ENCODE data around the gene PGP. TPM values are rescaled to one million over a fixed set of nuclear protein-coding genes. Genes with fewer than 3 reads are reported as not detected.

Gene PGP
- total RNA-seq, 1 experiment from 2014 or later = 38.3 TPM

- TF ChIP-seq CTCF (conservative IDR thresholded peaks at IDR 0.05) = no peak
These were observed 43.1 kb upstream of the PGP start for GRCh38 chr16:2257726-2258125.

More at GRCh38 chr16:2257726-2258125, 43.1 kb upstream of the PGP start:
- no CpG with 5 or more reads among the region's 6 CpGs for WGBS (ENCODE audit: extremely low coverage, insufficient read length, low lambda C conversion rate)
- Histone ChIP-seq H2BK12ac (ENCODE audit: insufficient read length, low read depth, low read length) (no peak overlapping the region), H3K4me2 (ENCODE audit: insufficient read depth, insufficient read length, low read length) (no peak overlapping the region), H2AFZ (ENCODE audit: low read length) (no peak overlapping the region), H3K18ac (ENCODE audit: insufficient read length, low read depth, low read length) (no peak overlapping the region), H4K91ac (ENCODE audit: insufficient read length, low read depth, low read length) (no peak overlapping the region), H3K14ac (ENCODE audit: insufficient read depth, low read length) (no peak overlapping the region), H2BK20ac (ENCODE audit: low read depth, low read length, poor library complexity, severe bottlenecking) (no peak overlapping the region), H2BK15ac (ENCODE audit: low read depth, low read length) (no peak overlapping the region), H3K79me2 (ENCODE audit: insufficient read depth, low read length) (no peaks in the 10 kb centered on the region), H3T11ph (ENCODE audit: low read length) (no peak overlapping the region), H4K20me1 (ENCODE audit: control insufficient read depth, insufficient read depth, insufficient read length) (peaks cover 2% of the 10 kb centered on the region), H4K8ac (replicated peaks; ENCODE audit: insufficient read length, low read depth, low read length) (no peak overlapping the region), H3K56ac (ENCODE audit: insufficient read length, low read depth, low read length) (no peak overlapping the region), H3K23ac (ENCODE audit: insufficient read length, low read depth, low read length) (no peak overlapping the region), H3K4me1 (ENCODE audit: insufficient read depth, low read length) (no peaks in the 10 kb centered on the region), H2BK5ac (ENCODE audit: insufficient read length, low read length) (no peak overlapping the region), H3K27ac (ENCODE audit: insufficient read length, low read depth, low read length) (no peak overlapping the region), H2AK5ac (ENCODE audit: insufficient read length, low read length) (no peak overlapping the region), H3K4ac (ENCODE audit: low read depth, low read length) (no peak overlapping the region), H3K23me2 (ENCODE audit: insufficient read length, low read depth, low read length, poor library complexity, severe bottlenecking) (no peaks in the 10 kb centered on the region), H4K5ac (ENCODE audit: insufficient read length, low read depth, low read length) (no peak overlapping the region), H2BK120ac (ENCODE audit: low read depth, low read length, poor library complexity, severe bottlenecking) (no peak overlapping the region), H3K27me3 (ENCODE audit: insufficient read depth, low read length) (no peaks in the 10 kb centered on the region), H3K9ac (ENCODE audit: extremely low read depth, insufficient read length, low read length) (no peak overlapping the region), H3K79me1 (ENCODE audit: insufficient read depth, low read depth, low read length, poor library complexity, severe bottlenecking) (peaks cover 6% of the 10 kb centered on the region), H3K9me3 (ENCODE audit: control insufficient read depth, low read depth, low read length) (no peaks in the 10 kb centered on the region)
- Mint-ChIP-seq H3K4me3 (no peak overlapping the region), H3K36me3 (ENCODE audit: insufficient read depth in 1 of 3, low read depth in 3 of 3) (peaks cover 69 to 99% (median 90%) of the 10 kb centered on the region in 3 experiments), H3K27ac (no peak overlapping the region), H3K27me3 (ENCODE audit: low read depth) (no peaks in the 10 kb centered on the region), H3K9me3 (no peaks in the 10 kb centered on the region), H3K4me1 (peaks cover 8% of the 10 kb centered on the region in 2 experiments)
- DNase-seq = no peak

All from H9 (cell line).